HCT116 (cell line): ENCODE results near the gene SPSB3. TPM values are rescaled to one million over a fixed set of nuclear protein-coding genes. Genes with fewer than 3 reads are reported as not detected.
"Not testable (repeated sequence)": the region's sequence is repeated elsewhere in the genome, so short reads cannot be mapped to it uniquely, and the experiment has no call there.

ENCODE experiments used
- ATAC-seq: fragments of 200-7000 bp; cut with Tn5 transposase; 2 replicates; pipeline ENCODE4 v1.9.1; 2020; ENCODE audit warnings: mild to moderate bottlenecking, moderate library complexity
- BruUV-seq: library from RNA; stranded (reverse); fragments of 400-500 nt; replicated peaks from 2 replicates; lab custom pipeline; 2021; lab: Mats Ljungman, UMichigan
- CTCF ChIA-PET: fragments of 300-600 bp; sonication (Branson Sonifier 250); formaldehyde crosslinking; loops from one replicate; lab custom pipeline; 2021; ENCODE audit warnings: antibody characterized with exemption; lab: Charles Lee
- POLR2A ChIA-PET: fragments of 300-600, 350-600 bp; sonication (Branson Sonifier 250); formaldehyde crosslinking; loops from one replicate; lab custom pipeline; 2021; ENCODE audit warnings: antibody characterized with exemption; lab: Charles Lee
- RAD21 ChIA-PET, 2 experiments: fragments of 300-600 bp; sonication (Branson Sonifier 250); formaldehyde crosslinking; loops; one replicate each; lab custom pipeline; 2023; ENCODE audit warnings: low total read pairs in 2 of 2; ENCODE audit not compliant: uncharacterized antibody in 2 of 2, unreplicated experiment in 2 of 2, low non-redundant PET in 1 of 2; lab: Charles Lee
- DNase-seq: peaks from one replicate; pipeline ENCODE4 v3.0.0-alpha.2; 2010; ENCODE audit warnings: low read depth, low spot score
- H2AFZ ChIP-seq: fragments of 200-600 bp; shearing (Covaris generic), sonication (generic); 2 replicates; pipeline ENCODE4 v1.6.1; 2017; ENCODE audit warnings: low read depth, mixed run types, mixed read lengths, antibody characterized with exemption, low read length; ENCODE audit not compliant: poor library complexity, severe bottlenecking
- H3K27ac ChIP-seq: 2 replicates; pipeline ENCODE4 v1.5.1; 2012; ENCODE audit warnings: low read depth, low read length
- H3K27me3 ChIP-seq: fragments of 200-600 bp; sonication (generic); 2 replicates; pipeline ENCODE4 v1.6.1; 2016; ENCODE audit warnings: mixed run types, low read length, mixed read lengths; ENCODE audit not compliant: insufficient read depth
- H3K36me3 ChIP-seq, 2 experiments: fragments of 200-500 bp in 1 of 2; fragments of 200-600 bp in 1 of 2; sonication (Bioruptor generic) in 1 of 2; sonication (generic) in 1 of 2; 2 replicates each; pipeline versions ENCODE4 v1.5.1 to v1.6.1; 2014 to 2016; ENCODE audit warnings: low read length in 2 of 2, inconsistent platforms in 1 of 2, mixed read lengths in 1 of 2, mixed run types in 1 of 2; ENCODE audit not compliant: insufficient read depth in 2 of 2, control insufficient read depth in 1 of 2
- H3K4me1 ChIP-seq, 2 experiments: fragments of 200-600 bp in 1 of 2; sonication (generic) in 1 of 2; 2 replicates each; pipeline versions ENCODE4 v1.5.1 to v1.6.1; 2012 to 2017; ENCODE audit warnings: low read length in 2 of 2, inconsistent platforms in 1 of 2, mild to moderate bottlenecking in 1 of 2, mixed read lengths in 1 of 2, mixed run types in 1 of 2, moderate library complexity in 1 of 2; ENCODE audit not compliant: insufficient read depth in 2 of 2, control insufficient read depth in 1 of 2
- H3K4me2 ChIP-seq: fragments of 200-600 bp; sonication (generic); 2 replicates; pipeline ENCODE4 v1.6.1; 2017; ENCODE audit warnings: mixed run types, low read length, mixed read lengths
- H3K4me3 ChIP-seq, 2 experiments: fragments of 200-600 bp in 1 of 2; sonication (generic) in 1 of 2; replicated peaks in 1 of 2; 2 replicates each; pipeline ENCODE4 v1.5.1; 2011 to 2016; ENCODE audit warnings: low read length in 2 of 2, control low read depth in 1 of 2, low read depth in 1 of 2, mild to moderate bottlenecking in 1 of 2, mixed read lengths in 1 of 2, mixed run types in 1 of 2
- H3K79me2 ChIP-seq: fragments of 200-600 bp; sonication (generic); 2 replicates; pipeline ENCODE4 v1.6.1; 2017; ENCODE audit warnings: mild to moderate bottlenecking, mixed run types, low read length, moderate library complexity, mixed read lengths; ENCODE audit not compliant: insufficient read depth
- H3K9ac ChIP-seq: fragments of 200-600 bp; sonication (generic); 2 replicates; pipeline ENCODE4 v1.6.1; 2016; ENCODE audit warnings: low read length, mixed read lengths
- H3K9me2 ChIP-seq: fragments of 200-600 bp; sonication (generic), shearing (Covaris generic); 2 replicates; pipeline ENCODE4 v1.6.1; 2017; ENCODE audit warnings: mixed run types, mild to moderate bottlenecking, moderate library complexity; ENCODE audit not compliant: insufficient read depth
- H3K9me3 ChIP-seq, 2 experiments: fragments of 200-500 bp in 1 of 2; fragments of 200-600 bp in 1 of 2; sonication (Bioruptor generic) in 1 of 2; sonication (generic) in 1 of 2; 2 replicates each; pipeline ENCODE4 v1.6.1; 2014 to 2017; ENCODE audit warnings: low read length in 2 of 2, mixed read lengths in 2 of 2, inconsistent platforms in 1 of 2, low read depth in 1 of 2, mild to moderate bottlenecking in 1 of 2, mixed run types in 1 of 2, moderate library complexity in 1 of 2; ENCODE audit not compliant: control insufficient read depth in 1 of 2, insufficient read depth in 1 of 2
- H4K20me1 ChIP-seq: fragments of 200-600 bp; sonication (generic), shearing (Covaris generic); 2 replicates; pipeline ENCODE4 v1.6.1; 2017; ENCODE audit warnings: mixed run types, mild to moderate bottlenecking, moderate library complexity; ENCODE audit not compliant: insufficient read depth
- EGR1 ChIP-seq: IDR thresholded peaks from 2 replicates; pipeline ENCODE4 v1.6.1; 2012; ENCODE audit warnings: low read depth
- ELF1 ChIP-seq: IDR thresholded peaks from 2 replicates; pipeline ENCODE4 v1.6.1; 2012; ENCODE audit warnings: low read depth, borderline replicate concordance
- EZH2 ChIP-seq: fragments of 200-600 bp; sonication (generic); IDR thresholded peaks from 2 replicates; pipeline ENCODE4 v1.6.1; 2017; ENCODE audit warnings: antibody characterized with exemption, mixed run types
- EZH2phosphoT487 ChIP-seq: fragments of 200-600 bp; IDR thresholded peaks from 2 replicates; pipeline ENCODE4 v1.6.1; 2018; ENCODE audit warnings: antibody characterized with exemption, borderline replicate concordance
- POLR2A ChIP-seq: IDR thresholded peaks from 2 replicates; pipeline ENCODE4 v1.7.0; 2011; ENCODE audit warnings: borderline replicate concordance; ENCODE audit not compliant: insufficient read depth, insufficient read length; ENCODE audit errors: extremely low read depth
- SRF ChIP-seq: IDR thresholded peaks from 2 replicates; pipeline ENCODE4 v1.6.1; 2012; ENCODE audit warnings: low read depth
- TCF7L2 ChIP-seq: IDR thresholded peaks from 2 replicates; pipeline ENCODE4 v1.7.0; 2011; ENCODE audit warnings: borderline replicate concordance, inconsistent platforms; ENCODE audit not compliant: insufficient read depth, insufficient read length; ENCODE audit errors: extremely low read depth
- intact Hi-C: fragments of 100-400 bp; cut with micrococcal nuclease; formaldehyde crosslinking; loops from 2 replicates; pipeline ENCODE4 v1.10.0; 2022
- total RNA-seq: library from RNA; stranded (reverse); gene quantifications from one replicate; pipeline ENCODE4 v1.2.1, GENCODE V29; 2021; ENCODE audit not compliant: unreplicated experiment
- TF ChIP-seq, protein P1 (sequence below): IDR thresholded peaks from 2 replicates; pipeline ENCODE4 v1.6.1; 2011; ENCODE audit warnings: mild to moderate bottlenecking, low read length, moderate library complexity; ENCODE audit not compliant: insufficient replicate concordance; ENCODE audit errors: extremely low read depth
- TF ChIP-seq, protein P2 (sequence below), 3 experiments: fragments of 200-600 bp in 1 of 3; sonication (generic) in 1 of 3; IDR thresholded peaks in 2 of 3; conservative IDR thresholded peaks in 1 of 3; 2 replicates each; pipeline ENCODE4 v1.5.1; 2012 to 2017; ENCODE audit warnings: low read depth in 2 of 3, low read length in 2 of 3, antibody characterized with exemption in 1 of 3, borderline replicate concordance in 1 of 3, control low read depth in 1 of 3, mild to moderate bottlenecking in 1 of 3, mixed read lengths in 1 of 3, mixed run types in 1 of 3, moderate library complexity in 1 of 3; ENCODE audit not compliant: insufficient read depth in 1 of 3

The SPSB3 gene
- total RNA-seq, 1 experiment from 2014 or later, result 31.6 TPM

GRCh38 chr16:1734123-1734522 is 48.2 kb downstream of the SPSB3 start:
- no peak overlapping the region for H3K4me3 ChIP-seq
- H3K36me3 ChIP-seq, result peaks cover 0 to 6% of the 10 kb centered on the region in 2 experiments; a peak in 2 of 4 replicates
- no peak overlapping the region for H3K4me2 ChIP-seq
- H3K27me3 ChIP-seq, result no peaks in the 10 kb centered on the region
- no peak for DNase-seq
- BruUV-seq, result no TSS peak
- H3K9ac ChIP-seq, result no peak overlapping the region
- no peaks in the 10 kb centered on the region for H4K20me1 ChIP-seq
- POLR2A ChIA-PET, result no interaction called here
- H3K4me1 ChIP-seq, result no peaks in the 10 kb centered on the region
- no peak for ATAC-seq
- H3K9me2 ChIP-seq, result no peaks in the 10 kb centered on the region
- H3K9me3 ChIP-seq, result peaks cover 0 to 12% of the 10 kb centered on the region in 2 experiments; a peak in 2 of 4 replicates
- CTCF ChIA-PET, result no interaction called here
- H2AFZ ChIP-seq, result no peak overlapping the region
- TF ChIP-seq EZH2phosphoT487, result no peak
- no peak for TF ChIP-seq ELF1
- TF ChIP-seq, protein P1, sequence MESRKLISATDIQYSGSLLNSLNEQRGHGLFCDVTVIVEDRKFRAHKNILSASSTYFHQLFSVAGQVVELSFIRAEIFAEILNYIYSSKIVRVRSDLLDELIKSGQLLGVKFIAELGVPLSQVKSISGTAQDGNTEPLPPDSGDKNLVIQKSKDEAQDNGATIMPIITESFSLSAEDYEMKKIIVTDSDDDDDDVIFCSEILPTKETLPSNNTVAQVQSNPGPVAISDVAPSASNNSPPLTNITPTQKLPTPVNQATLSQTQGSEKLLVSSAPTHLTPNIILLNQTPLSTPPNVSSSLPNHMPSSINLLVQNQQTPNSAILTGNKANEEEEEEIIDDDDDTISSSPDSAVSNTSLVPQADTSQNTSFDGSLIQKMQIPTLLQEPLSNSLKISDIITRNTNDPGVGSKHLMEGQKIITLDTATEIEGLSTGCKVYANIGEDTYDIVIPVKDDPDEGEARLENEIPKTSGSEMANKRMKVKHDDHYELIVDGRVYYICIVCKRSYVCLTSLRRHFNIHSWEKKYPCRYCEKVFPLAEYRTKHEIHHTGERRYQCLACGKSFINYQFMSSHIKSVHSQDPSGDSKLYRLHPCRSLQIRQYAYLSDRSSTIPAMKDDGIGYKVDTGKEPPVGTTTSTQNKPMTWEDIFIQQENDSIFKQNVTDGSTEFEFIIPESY, result no peak
- no peak for TF ChIP-seq POLR2A
- no peak for TF ChIP-seq TCF7L2
- no peak for TF ChIP-seq SRF
- no peak for TF ChIP-seq EGR1
- no peak for TF ChIP-seq EZH2
- TF ChIP-seq, protein P2, sequence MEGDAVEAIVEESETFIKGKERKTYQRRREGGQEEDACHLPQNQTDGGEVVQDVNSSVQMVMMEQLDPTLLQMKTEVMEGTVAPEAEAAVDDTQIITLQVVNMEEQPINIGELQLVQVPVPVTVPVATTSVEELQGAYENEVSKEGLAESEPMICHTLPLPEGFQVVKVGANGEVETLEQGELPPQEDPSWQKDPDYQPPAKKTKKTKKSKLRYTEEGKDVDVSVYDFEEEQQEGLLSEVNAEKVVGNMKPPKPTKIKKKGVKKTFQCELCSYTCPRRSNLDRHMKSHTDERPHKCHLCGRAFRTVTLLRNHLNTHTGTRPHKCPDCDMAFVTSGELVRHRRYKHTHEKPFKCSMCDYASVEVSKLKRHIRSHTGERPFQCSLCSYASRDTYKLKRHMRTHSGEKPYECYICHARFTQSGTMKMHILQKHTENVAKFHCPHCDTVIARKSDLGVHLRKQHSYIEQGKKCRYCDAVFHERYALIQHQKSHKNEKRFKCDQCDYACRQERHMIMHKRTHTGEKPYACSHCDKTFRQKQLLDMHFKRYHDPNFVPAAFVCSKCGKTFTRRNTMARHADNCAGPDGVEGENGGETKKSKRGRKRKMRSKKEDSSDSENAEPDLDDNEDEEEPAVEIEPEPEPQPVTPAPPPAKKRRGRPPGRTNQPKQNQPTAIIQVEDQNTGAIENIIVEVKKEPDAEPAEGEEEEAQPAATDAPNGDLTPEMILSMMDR (IDR thresholded peaks at IDR 0.05 in 2 of 3, conservative IDR thresholded peaks at IDR 0.05 in 1 of 3; ENCODE audit: borderline replicate concordance in 1 of 3, insufficient read depth in 1 of 3, low read depth in 2 of 3, low read length in 2 of 3), result no peak
- intact Hi-C loops, result no loop called here
- no peak overlapping the region for H3K27ac ChIP-seq
- H3K79me2 ChIP-seq, result no peaks in the 10 kb centered on the region; the same call in 1 of the 2 replicates
- RAD21 ChIA-PET, result no interaction called here

DNA sequence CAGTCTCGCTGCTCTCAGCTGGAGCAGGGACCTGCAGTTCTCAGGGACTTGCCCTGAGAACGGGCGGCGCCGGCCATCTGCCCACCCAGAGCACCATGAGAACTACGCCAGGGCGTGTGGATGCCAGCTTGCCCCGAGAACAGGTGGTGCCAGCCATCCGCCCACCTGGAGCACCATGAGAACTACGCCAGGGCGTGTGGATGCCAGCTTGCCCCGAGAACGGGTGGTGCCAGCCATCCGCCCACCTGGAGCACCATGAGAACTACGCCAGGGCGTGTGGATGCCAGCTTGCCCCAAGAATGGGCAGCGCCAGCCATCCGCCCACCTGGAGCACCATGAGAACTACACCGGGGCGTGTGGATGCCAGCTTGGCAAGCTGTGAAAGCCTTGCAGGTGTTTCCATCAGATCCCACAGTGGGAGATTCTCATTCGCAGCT is 49.8 kb downstream of the SPSB3 start:
- POLR2A ChIA-PET, result interaction anchor here (0.5 kb wide), 1 partner anchor 364 kb away, joined by 4 read pairs; no protein-coding TSS in a partner anchor
- ATAC-seq, H3K36me3 ChIP-seq: not testable (repeated sequence)

More for the DNA sequence above, 49.8 kb downstream of the SPSB3 start:
- H3K4me2 ChIP-seq, BruUV-seq, RAD21 ChIA-PET, H3K4me3 ChIP-seq, H3K79me2 ChIP-seq, H3K4me1 ChIP-seq, H3K9ac ChIP-seq, intact Hi-C loops, H3K27me3 ChIP-seq, H3K27ac ChIP-seq, H3K9me2 ChIP-seq, H2AFZ ChIP-seq, DNase-seq, H4K20me1 ChIP-seq: not testable (repeated sequence)
- CTCF ChIA-PET, result interaction anchor here (0.6 to 1.1 kb wide), 2 partner anchors 9 to 26 kb away, joined by 3 to 4 read pairs; partner anchors contain the start of gene MAPK8IP3
- H3K9me3 ChIP-seq, result peaks cover 0 to 12% of the 10 kb centered on the region in 2 experiments; a peak in 1 of 4 replicates
